ENCODE data around the gene SLC16A6.
"Not testable (repeated sequence)": the region's sequence is repeated elsewhere in the genome, so short reads cannot be mapped to it uniquely, and the experiment has no call there.

Gene SLC16A6

GRCh38 chr17:68319410-68320162 lies 28.7 kb upstream of the SLC16A6 start:
- H3K27ac ChIP-seq, result no peak overlapping the region
- no peak for TF ChIP-seq ZFX (IDR thresholded peaks at IDR 0.05; ENCODE audit: borderline replicate concordance)
- TF ChIP-seq CTCF (IDR thresholded peaks at IDR 0.05), result no peak

- no peak overlapping the region for H3K27ac ChIP-seq
Measured at GRCh38 chr17:68318103-68318991, 27.4 kb upstream of the SLC16A6 start.

GRCh38 chr17:68317458-68317857 lies 26.5 kb upstream of the SLC16A6 start:
- H3K27ac ChIP-seq, result no peak overlapping the region
- TF ChIP-seq ZFX (IDR thresholded peaks at IDR 0.05; ENCODE audit: borderline replicate concordance), result no peak
- no peak for TF ChIP-seq CTCF (IDR thresholded peaks at IDR 0.05)

More at GRCh38 chr17:68318103-68318991, 27.4 kb upstream of the SLC16A6 start:
- TF ChIP-seq CTCF (IDR thresholded peaks at IDR 0.05) (no peak), ZFX (IDR thresholded peaks at IDR 0.05; ENCODE audit: borderline replicate concordance) (no peak)

- H3K27ac ChIP-seq, result no peak overlapping the region
- TF ChIP-seq ZFX (IDR thresholded peaks at IDR 0.05; ENCODE audit: borderline replicate concordance) (no peak), CTCF (IDR thresholded peaks at IDR 0.05) (no peak)
Measured at GRCh38 chr17:68315930-68316329, 25.0 kb upstream of the SLC16A6 start.

DNA sequence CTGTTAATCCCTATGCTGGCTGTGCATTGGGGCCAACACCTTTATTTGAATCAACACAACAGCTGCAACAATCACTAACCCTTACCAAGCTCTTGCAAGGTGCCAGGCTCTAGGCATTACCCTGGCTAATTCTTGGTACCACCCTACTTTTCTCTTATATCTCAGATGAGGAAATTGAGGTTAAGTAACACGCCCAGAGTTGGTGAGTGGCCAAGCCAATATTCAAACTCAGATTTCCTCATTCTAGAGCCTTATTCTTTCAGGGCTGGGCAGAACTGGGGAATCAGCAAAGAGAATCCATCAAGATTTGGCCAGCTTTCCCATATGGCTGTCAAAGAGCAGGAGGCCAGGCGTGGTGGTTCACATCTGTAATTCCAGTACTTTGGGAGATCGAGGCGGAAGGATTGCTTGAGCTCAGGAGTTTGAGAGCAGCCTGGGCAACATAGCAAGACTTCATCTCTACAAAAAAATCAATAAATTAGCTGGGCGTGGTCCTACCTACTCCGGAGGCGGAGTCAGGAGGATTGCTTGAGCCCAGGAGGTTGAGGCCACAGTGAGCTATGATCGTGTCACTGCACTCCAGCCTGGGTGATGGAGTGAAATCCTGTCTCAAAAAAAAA lies 24.1 kb upstream of the SLC16A6 start:
- H3K27ac ChIP-seq, result no peak overlapping the region
- no peak for TF ChIP-seq ZFX (IDR thresholded peaks at IDR 0.05; ENCODE audit: borderline replicate concordance)
- no peak for TF ChIP-seq CTCF (IDR thresholded peaks at IDR 0.05)

GRCh38 chr17:68310152-68310551 lies 19.2 kb upstream of the SLC16A6 start:
- TF ChIP-seq CTCF (IDR thresholded peaks at IDR 0.05) (no peak), ZFX (IDR thresholded peaks at IDR 0.05; ENCODE audit: borderline replicate concordance) (no peak)
- no peak overlapping the region for H3K27ac ChIP-seq

DNA sequence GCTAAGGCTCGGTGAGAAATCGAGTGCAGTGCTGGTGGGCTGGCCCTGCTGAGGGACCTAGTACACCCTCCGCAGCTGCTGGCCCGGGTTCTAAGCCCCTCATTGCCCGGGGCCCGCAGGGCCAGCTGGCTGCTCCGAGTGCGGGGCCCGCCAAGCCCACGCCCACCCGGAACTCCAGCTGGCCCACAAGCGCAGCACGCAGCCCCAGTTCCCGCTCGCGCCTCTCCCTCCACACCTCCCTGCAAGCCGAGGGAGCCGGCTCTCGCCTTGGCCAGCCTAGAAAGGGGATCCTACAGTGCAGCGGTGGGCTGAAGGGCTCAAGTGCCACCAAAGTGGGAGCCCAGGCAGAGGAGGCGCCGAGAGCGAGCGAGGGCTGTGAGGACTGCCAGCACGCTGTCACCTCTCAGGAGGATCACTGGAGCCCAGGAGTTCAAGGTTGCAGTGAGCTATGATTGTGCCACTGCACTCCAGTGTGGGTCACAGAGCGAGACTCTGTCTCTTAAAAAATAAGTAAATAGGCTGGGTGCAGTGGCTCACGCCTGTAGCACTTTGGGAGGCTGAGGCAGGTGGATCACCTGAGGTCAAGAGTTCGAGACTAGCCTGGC lies 18.2 kb upstream of the SLC16A6 start:
- not testable (repeated sequence) for H3K27ac ChIP-seq

- H3K27ac ChIP-seq, result not testable (repeated sequence)
Measured at GRCh38 chr17:68308486-68308885, 17.6 kb upstream of the SLC16A6 start.
